Endothelial cell of umbilical vein (primary cell): Measurements from ENCODE around the gene UCN3. TPM values are rescaled to one million over a fixed set of nuclear protein-coding genes. Genes with fewer than 3 reads are reported as not detected.
A peak's percentile ranks its signal among the peaks of the same experiment; 100 is the strongest.
"Not testable (repeated sequence)": the region's sequence is repeated elsewhere in the genome, so short reads cannot be mapped to it uniquely, and the experiment has no call there.

ENCODE experiments used
- BruUV-seq: library from RNA; stranded (reverse); fragments of 400-500 nt; replicated peaks from 2 replicates; lab custom pipeline; 2021; lab: Mats Ljungman, UMichigan
- CTCF ChIA-PET: fragments of 300-600, 350-600 bp; sonication (Branson Sonifier 250); formaldehyde crosslinking; loops from one replicate; lab custom pipeline; 2021; ENCODE audit warnings: antibody characterized with exemption, inconsistent platforms; lab: Charles Lee
- POLR2A ChIA-PET: fragments of 300-600, 350-600 bp; sonication (Branson Sonifier 250); formaldehyde crosslinking; loops from one replicate; lab custom pipeline; 2021; ENCODE audit warnings: antibody characterized with exemption, inconsistent platforms; lab: Charles Lee
- DNase-seq: peaks from one replicate; pipeline ENCODE4 v3.0.0-alpha.2; 2011; ENCODE audit warnings: low read depth, low spot score
- FAIRE-seq: peaks from 2 replicates; lab custom pipeline; 2011; peaks lifted over from hg19 to GRCh38; lab: Jason Lieb, UNC
- H2AFZ ChIP-seq: 2 replicates; pipeline ENCODE4 v1.6.0; 2012; ENCODE audit warnings: low read depth, low read length, control low read depth, inconsistent platforms
- H3K27ac ChIP-seq: 2 replicates; pipeline ENCODE4 v1.5.1; 2011; ENCODE audit warnings: low read depth, mild to moderate bottlenecking, control low read depth, low read length, moderate library complexity; ENCODE audit not compliant: insufficient read depth
- H3K27me3 ChIP-seq, 2 experiments: 2 replicates each; pipeline versions ENCODE4 v1.6.0 to v1.6.1; 2011; ENCODE audit warnings: low read length in 2 of 2, mixed read lengths in 1 of 2; ENCODE audit not compliant: control insufficient read depth in 2 of 2, insufficient read depth in 2 of 2
- H3K36me3 ChIP-seq, 2 experiments: 2 replicates in 1 of 2; 3 replicates in 1 of 2; pipeline ENCODE4 v1.5.1; 2011; ENCODE audit warnings: low read length in 2 of 2, mild to moderate bottlenecking in 1 of 2, moderate library complexity in 1 of 2; ENCODE audit not compliant: control insufficient read depth in 2 of 2, insufficient read depth in 2 of 2; ENCODE audit errors: extremely low read depth in 1 of 2
- H3K4me1 ChIP-seq: 3 replicates; pipeline ENCODE4 v1.5.1; 2011; ENCODE audit warnings: mild to moderate bottlenecking, low read length; ENCODE audit not compliant: control insufficient read depth, insufficient read depth; ENCODE audit errors: extremely low read depth
- H3K4me2 ChIP-seq: 2 replicates; pipeline ENCODE4 v1.6.1; 2011; ENCODE audit warnings: low read length, control low read depth, mixed read lengths; ENCODE audit not compliant: insufficient read depth
- H3K4me3 ChIP-seq, 3 experiments: fragments of 200-600 bp in 1 of 3; sonication (generic), shearing (Covaris generic) in 1 of 3; replicated peaks in 1 of 3; 2 replicates each; pipeline ENCODE4 v1.5.1; 2011 to 2016; ENCODE audit warnings: control low read depth in 3 of 3, low read length in 3 of 3, mild to moderate bottlenecking in 2 of 3, inconsistent platforms in 1 of 3, low read depth in 1 of 3, moderate library complexity in 1 of 3; ENCODE audit not compliant: insufficient read depth in 1 of 3
- H3K79me2 ChIP-seq: 2 replicates; pipeline ENCODE4 v1.6.0; 2012; ENCODE audit warnings: low read length, inconsistent platforms; ENCODE audit not compliant: control insufficient read depth, insufficient read depth
- H3K9ac ChIP-seq: replicated peaks from 2 replicates; pipeline ENCODE3; 2011; ENCODE audit warnings: low read length, control low read depth; ENCODE audit not compliant: insufficient read depth; ENCODE audit errors: extremely low read depth
- H3K9me1 ChIP-seq: replicated peaks from 3 replicates; pipeline ENCODE4 v1.6.0; 2011; ENCODE audit warnings: mild to moderate bottlenecking, low read length; ENCODE audit not compliant: control insufficient read depth, insufficient read depth; ENCODE audit errors: extremely low read depth
- H3K9me3 ChIP-seq: replicated peaks from 2 replicates; pipeline ENCODE4 v1.5.1; 2012; ENCODE audit warnings: low read length, inconsistent platforms; ENCODE audit not compliant: control insufficient read depth, insufficient read depth
- H4K20me1 ChIP-seq: replicated peaks from 2 replicates; pipeline ENCODE3; 2011; ENCODE audit warnings: mild to moderate bottlenecking, low read length; ENCODE audit not compliant: control insufficient read depth, insufficient read depth; ENCODE audit errors: extremely low read depth
- JUN ChIP-seq: IDR thresholded peaks from 2 replicates; pipeline ENCODE4 v1.6.1; 2011; ENCODE audit warnings: borderline replicate concordance, low read depth; ENCODE audit not compliant: insufficient read length, insufficient read depth
- POLR2A ChIP-seq: IDR thresholded peaks from 2 replicates; pipeline ENCODE4 v1.6.1; 2012; ENCODE audit warnings: low read depth, mild to moderate bottlenecking, control low read depth, low read length
- dilution Hi-C: fragments of 300-500 bp; cut with MboI; formaldehyde crosslinking; loops from one replicate; pipeline ENCODE4 v1.15.0; 2019; ENCODE audit warnings: low sequenced_read_pairs; ENCODE audit not compliant: extremely low pct_ligation_motif_present
- intact Hi-C: fragments of 100-400 bp; cut with micrococcal nuclease; formaldehyde crosslinking; loops from one replicate; pipeline ENCODE4 v1.10.0; 2022
- polyA plus RNA-seq, 4 experiments: library from polyadenylated mRNA; depleted of rRNA in 3 of 4; stranded (reverse) in 3 of 4; unstranded in 1 of 4; fragments of >200 nt; gene quantifications; 2 replicates each; pipeline versions ENCODE4 v1.2.1 to v1.2.3, GENCODE V29; 2011 to 2012; ENCODE audit warnings: missing spikeins in 1 of 4
- total RNA-seq: library from RNA; stranded (reverse); gene quantifications from 2 replicates; pipeline ENCODE4 v1.2.3, GENCODE V29; 2021
- TF ChIP-seq, protein P1 (sequence below), 2 donors: IDR thresholded peaks; 1 replicate in 1 of 2; 2 replicates in 1 of 2; pipeline ENCODE4 v1.5.1; 2011; ENCODE audit warnings: low read length in 2 of 2, mild to moderate bottlenecking in 2 of 2, moderate library complexity in 2 of 2, control low read depth in 1 of 2, inconsistent platforms in 1 of 2, low read depth in 1 of 2; ENCODE audit not compliant: insufficient read depth in 1 of 2; ENCODE audit errors: extremely low read depth in 1 of 2
- TF ChIP-seq, protein P2 (sequence below): IDR thresholded peaks from 2 replicates; pipeline ENCODE4 v1.6.1; 2011; ENCODE audit not compliant: insufficient read depth, insufficient read length

UCN3 gene
- total and polyA plus RNA-seq, 2 donors (not counting 3 experiments of a cell fraction or from before 2014, with no cell fraction given): not detected

DNA sequence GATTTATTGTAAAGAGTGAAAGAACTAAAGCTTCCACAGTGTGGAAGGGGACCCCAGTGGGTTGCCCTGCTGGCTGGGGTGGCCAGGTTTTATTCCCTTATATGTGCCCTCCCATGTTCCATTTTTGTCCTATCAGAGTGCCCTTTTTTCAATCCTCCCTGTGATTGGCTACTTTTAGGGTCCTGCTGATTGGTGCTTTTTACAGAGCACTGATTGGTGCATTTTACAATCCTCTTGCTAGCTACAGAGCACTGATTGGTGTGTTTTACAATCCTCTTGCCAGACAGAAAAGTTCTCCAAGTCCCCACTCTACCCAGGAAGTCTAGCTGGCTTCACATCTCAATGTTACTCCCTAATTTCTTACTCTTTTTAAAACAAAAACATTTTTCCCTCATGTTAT is 46.0 kb downstream of the UCN3 start:
- POLR2A ChIA-PET, intact Hi-C loops, DNase-seq, BruUV-seq, dilution Hi-C loops, H2AFZ ChIP-seq, H3K4me3 ChIP-seq, H3K9ac ChIP-seq, H3K4me2 ChIP-seq, H4K20me1 ChIP-seq, H3K27me3 ChIP-seq, H3K9me1 ChIP-seq, H3K36me3 ChIP-seq, H3K9me3 ChIP-seq, H3K27ac ChIP-seq, FAIRE-seq: not testable (repeated sequence)
- H3K79me2 ChIP-seq: peaks cover 31% of the 10 kb centered on the region
- CTCF ChIA-PET: interaction anchor here (1.1 to 1.6 kb wide), 3 partner anchors 20 to 561 kb away, joined by 3 read pairs; no protein-coding TSS in a partner anchor
- peaks cover 11% of the 10 kb centered on the region for H3K4me1 ChIP-seq

DNA sequence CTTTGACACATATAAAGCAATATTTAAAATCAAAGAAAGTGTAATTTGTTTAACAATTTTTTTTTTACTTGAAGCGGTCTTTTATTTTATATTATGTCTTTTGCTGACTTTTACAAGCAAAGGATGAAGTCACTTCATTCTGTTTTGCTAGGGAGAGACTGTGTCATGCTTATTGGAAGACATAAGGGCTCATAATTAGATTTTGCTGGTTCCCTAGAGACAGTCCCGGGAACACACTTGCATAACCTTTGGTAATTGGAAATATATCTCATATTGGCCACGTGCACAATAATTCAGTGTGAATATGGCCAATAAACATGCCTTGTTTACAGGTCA is 47.1 kb downstream of the UCN3 start:
- BruUV-seq: no TSS peak
- intact Hi-C loops: no loop called here
- dilution Hi-C loops: no loop called here
- H2AFZ ChIP-seq: peak overlapping the region; percentile 100
- peak overlapping the region in 1 of 3 experiments; percentile 79 for H3K4me3 ChIP-seq
- no peaks in the 10 kb centered on the region for H4K20me1 ChIP-seq
- FAIRE-seq: no peak
- H3K27ac ChIP-seq: no peak overlapping the region
- no peaks in the 10 kb centered on the region for H3K36me3 ChIP-seq
- ChIA-PET CTCF (interaction anchor here (1.4 to 1.6 kb wide), 2 partner anchors 21 to 22 kb away, joined by 3 read pairs; no protein-coding TSS in a partner anchor), POLR2A (no interaction called here)
- H3K9me3 ChIP-seq: no peaks in the 10 kb centered on the region
- H3K9me1 ChIP-seq: no peaks in the 10 kb centered on the region
- H3K4me1 ChIP-seq: peaks cover 11% of the 10 kb centered on the region
- DNase-seq: no peak
- peaks cover 0 to 3% of the 10 kb centered on the region in 2 experiments for H3K27me3 ChIP-seq
- TF ChIP-seq, protein P1, sequence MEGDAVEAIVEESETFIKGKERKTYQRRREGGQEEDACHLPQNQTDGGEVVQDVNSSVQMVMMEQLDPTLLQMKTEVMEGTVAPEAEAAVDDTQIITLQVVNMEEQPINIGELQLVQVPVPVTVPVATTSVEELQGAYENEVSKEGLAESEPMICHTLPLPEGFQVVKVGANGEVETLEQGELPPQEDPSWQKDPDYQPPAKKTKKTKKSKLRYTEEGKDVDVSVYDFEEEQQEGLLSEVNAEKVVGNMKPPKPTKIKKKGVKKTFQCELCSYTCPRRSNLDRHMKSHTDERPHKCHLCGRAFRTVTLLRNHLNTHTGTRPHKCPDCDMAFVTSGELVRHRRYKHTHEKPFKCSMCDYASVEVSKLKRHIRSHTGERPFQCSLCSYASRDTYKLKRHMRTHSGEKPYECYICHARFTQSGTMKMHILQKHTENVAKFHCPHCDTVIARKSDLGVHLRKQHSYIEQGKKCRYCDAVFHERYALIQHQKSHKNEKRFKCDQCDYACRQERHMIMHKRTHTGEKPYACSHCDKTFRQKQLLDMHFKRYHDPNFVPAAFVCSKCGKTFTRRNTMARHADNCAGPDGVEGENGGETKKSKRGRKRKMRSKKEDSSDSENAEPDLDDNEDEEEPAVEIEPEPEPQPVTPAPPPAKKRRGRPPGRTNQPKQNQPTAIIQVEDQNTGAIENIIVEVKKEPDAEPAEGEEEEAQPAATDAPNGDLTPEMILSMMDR (IDR thresholded peaks at IDR 0.05; ENCODE audit: extremely low read depth in 1 of 2, insufficient read depth in 1 of 2, low read depth in 1 of 2, low read length in 2 of 2): no peak
- TF ChIP-seq POLR2A (no peak), JUN (no peak)
- TF ChIP-seq, protein P2, sequence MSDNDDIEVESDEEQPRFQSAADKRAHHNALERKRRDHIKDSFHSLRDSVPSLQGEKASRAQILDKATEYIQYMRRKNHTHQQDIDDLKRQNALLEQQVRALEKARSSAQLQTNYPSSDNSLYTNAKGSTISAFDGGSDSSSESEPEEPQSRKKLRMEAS: no peak
- peaks cover 43% of the 10 kb centered on the region for H3K79me2 ChIP-seq
- H3K9ac ChIP-seq: peak overlapping the region; percentile 83
- peak overlapping the region; percentile 82 for H3K4me2 ChIP-seq
